Sigmoid colon (tissue), 4 donors: ENCODE results near the gene HIGD1B.

ENCODE experiments used
- EP300 ChIP-seq, 4 donors: sonication (generic); formaldehyde crosslinking; IDR thresholded peaks; one replicate each; pipeline ENCODE4 v1.6.1; 2017; ENCODE audit warnings: antibody characterized with exemption in 4 of 4
- POLR2A ChIP-seq, 2 donors: fragments of 450-650 bp; IDR thresholded peaks; one replicate each; pipeline ENCODE4 v1.6.1; 2016; ENCODE audit warnings: antibody characterized with exemption in 2 of 2, mild to moderate bottlenecking in 2 of 2, moderate library complexity in 2 of 2
- POLR2AphosphoS5 ChIP-seq, 4 donors: sonication (generic); formaldehyde crosslinking; IDR thresholded peaks; one replicate each; pipeline ENCODE4 v1.6.1; 2017; ENCODE audit warnings: antibody characterized with exemption in 4 of 4
- TF ChIP-seq, protein P1 (sequence below), 4 experiments: fragments of 450-650 bp in 3 of 4; fragments of 200-600 bp in 1 of 4; IDR thresholded peaks; one replicate each; pipeline ENCODE4 v1.5.1; 2016 to 2019; ENCODE audit warnings: antibody characterized with exemption in 4 of 4, mild to moderate bottlenecking in 3 of 4, moderate library complexity in 2 of 4

- TF ChIP-seq POLR2A (IDR thresholded peaks at IDR 0.05): no peak
- TF ChIP-seq, protein P1, sequence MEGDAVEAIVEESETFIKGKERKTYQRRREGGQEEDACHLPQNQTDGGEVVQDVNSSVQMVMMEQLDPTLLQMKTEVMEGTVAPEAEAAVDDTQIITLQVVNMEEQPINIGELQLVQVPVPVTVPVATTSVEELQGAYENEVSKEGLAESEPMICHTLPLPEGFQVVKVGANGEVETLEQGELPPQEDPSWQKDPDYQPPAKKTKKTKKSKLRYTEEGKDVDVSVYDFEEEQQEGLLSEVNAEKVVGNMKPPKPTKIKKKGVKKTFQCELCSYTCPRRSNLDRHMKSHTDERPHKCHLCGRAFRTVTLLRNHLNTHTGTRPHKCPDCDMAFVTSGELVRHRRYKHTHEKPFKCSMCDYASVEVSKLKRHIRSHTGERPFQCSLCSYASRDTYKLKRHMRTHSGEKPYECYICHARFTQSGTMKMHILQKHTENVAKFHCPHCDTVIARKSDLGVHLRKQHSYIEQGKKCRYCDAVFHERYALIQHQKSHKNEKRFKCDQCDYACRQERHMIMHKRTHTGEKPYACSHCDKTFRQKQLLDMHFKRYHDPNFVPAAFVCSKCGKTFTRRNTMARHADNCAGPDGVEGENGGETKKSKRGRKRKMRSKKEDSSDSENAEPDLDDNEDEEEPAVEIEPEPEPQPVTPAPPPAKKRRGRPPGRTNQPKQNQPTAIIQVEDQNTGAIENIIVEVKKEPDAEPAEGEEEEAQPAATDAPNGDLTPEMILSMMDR (IDR thresholded peaks at IDR 0.05): no peak
- TF ChIP-seq POLR2AphosphoS5 (IDR thresholded peaks at IDR 0.05): no peak
- TF ChIP-seq EP300 (IDR thresholded peaks at IDR 0.05): no peak
Observed at GRCh38 chr17:44892250-44892649, 44.6 kb downstream of the HIGD1B start.
